Parathyroid adenoma (tissue), 2 donors: ENCODE results near the gene TOP1.

ENCODE experiments used
- H2AFZ ChIP-seq: fragments of 300-600 bp; sonication (generic); one replicate; pipeline ENCODE4 v1.7.0; 2017; ENCODE audit warnings: antibody characterized with exemption, mild to moderate bottlenecking
- H3K27ac ChIP-seq: fragments of 300-600 bp; sonication (generic); one replicate; pipeline ENCODE4 v1.7.0; 2017
- H3K27me3 ChIP-seq: fragments of 300-600 bp; sonication (generic); one replicate; pipeline ENCODE4 v1.7.0; 2017; ENCODE audit warnings: low read length; ENCODE audit not compliant: control insufficient read depth, insufficient read depth
- H3K36me3 ChIP-seq: fragments of 300-600 bp; sonication (generic); one replicate; pipeline ENCODE4 v1.7.0; 2017; ENCODE audit warnings: low read length; ENCODE audit not compliant: control insufficient read depth, insufficient read depth
- H3K4me1 ChIP-seq: fragments of 300-600 bp; sonication (generic); one replicate; pipeline ENCODE4 v1.7.0; 2017; ENCODE audit warnings: control low read depth
- H3K4me2 ChIP-seq: fragments of 300-600 bp; sonication (generic); one replicate; pipeline ENCODE4 v1.7.0; 2017; ENCODE audit warnings: low read length
- H3K4me3 ChIP-seq: fragments of 300-600 bp; sonication (generic); one replicate; pipeline ENCODE4 v1.7.0; 2017; ENCODE audit warnings: low read depth, low read length
- H3K79me2 ChIP-seq: fragments of 300-600 bp; sonication (generic); one replicate; pipeline ENCODE4 v1.7.0; 2017; ENCODE audit warnings: control low read depth
- H3K9ac ChIP-seq: fragments of 300-600 bp; sonication (generic); one replicate; pipeline ENCODE4 v1.7.0; 2017; ENCODE audit warnings: mild to moderate bottlenecking
- H3K9me3 ChIP-seq: fragments of 300-600 bp; sonication (generic); one replicate; pipeline ENCODE4 v1.7.0; 2017; ENCODE audit warnings: low read length; ENCODE audit not compliant: control insufficient read depth
- CTCF ChIP-seq: fragments of 300-600 bp; sonication (generic); IDR thresholded peaks from one replicate; pipeline ENCODE4 v1.7.0; 2017; ENCODE audit warnings: antibody characterized with exemption, mild to moderate bottlenecking
- donor health status: primary hyperparathyroidism.

TOP1 gene

DNA sequence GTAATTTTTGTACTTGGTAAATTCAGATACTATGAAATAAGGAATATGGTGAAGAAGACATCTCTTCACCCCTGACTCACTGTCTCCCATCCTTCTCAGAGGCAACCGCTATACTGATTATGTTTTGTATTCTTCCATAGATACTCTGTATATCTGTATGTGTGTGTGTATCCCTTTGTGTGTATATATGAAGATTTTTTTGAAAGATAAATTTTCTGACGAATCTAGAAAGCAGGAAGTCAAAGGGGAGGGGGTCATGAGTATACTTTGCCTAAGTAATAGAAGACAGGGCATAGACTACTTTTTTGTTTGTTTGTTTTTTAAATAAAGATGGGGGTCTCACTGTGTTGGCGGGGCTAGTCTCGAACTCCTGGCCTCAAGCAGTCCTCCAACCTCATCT, 48.2 kb downstream of the TOP1 start:
- Histone ChIP-seq H3K27me3 (no peaks in the 10 kb centered on the region), H3K4me2 (no peak overlapping the region), H3K9ac (no peak overlapping the region), H3K36me3 (no peaks in the 10 kb centered on the region), H3K4me1 (peaks cover 8% of the 10 kb centered on the region), H3K27ac (no peak overlapping the region), H2AFZ (no peak overlapping the region), H3K9me3 (no peaks in the 10 kb centered on the region), H3K79me2 (peaks cover 2% of the 10 kb centered on the region), H3K4me3 (no peak overlapping the region)
- TF ChIP-seq CTCF, result no peak

DNA sequence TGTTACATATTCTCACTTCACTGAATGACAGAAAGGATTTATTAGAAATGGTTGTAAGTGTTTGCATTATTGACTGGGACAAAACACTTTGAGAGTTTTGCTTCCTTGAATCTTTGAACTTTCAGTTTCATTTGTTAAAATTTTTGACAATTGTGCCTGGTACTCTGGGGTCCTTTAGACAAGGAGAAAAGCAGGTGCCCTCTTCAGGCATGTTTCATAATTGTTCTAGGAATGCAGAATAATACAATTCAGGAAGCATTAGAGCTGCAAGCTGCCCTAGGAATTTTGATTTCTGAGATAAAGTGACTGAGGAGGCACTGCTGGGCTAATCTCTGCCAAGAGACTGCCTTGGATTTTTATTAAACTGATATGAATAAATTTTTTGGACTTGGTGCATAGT, 49.7 kb downstream of the TOP1 start:
- Histone ChIP-seq H3K27me3 (no peaks in the 10 kb centered on the region), H3K4me3 (peak overlapping the region; percentile 4), H3K9me3 (no peaks in the 10 kb centered on the region), H3K79me2 (peaks cover 2% of the 10 kb centered on the region), H3K4me2 (no peak overlapping the region), H2AFZ (no peak overlapping the region), H3K27ac (no peak overlapping the region), H3K36me3 (no peaks in the 10 kb centered on the region), H3K4me1 (peaks cover 6% of the 10 kb centered on the region), H3K9ac (no peak overlapping the region)
- TF ChIP-seq CTCF, result peak; percentile 69

GRCh38 chr20:41079066-41079465, 50.4 kb downstream of the TOP1 start:
- peaks cover 6% of the 10 kb centered on the region for H3K4me1 ChIP-seq
- no peaks in the 10 kb centered on the region for H3K9me3 ChIP-seq

DNA sequence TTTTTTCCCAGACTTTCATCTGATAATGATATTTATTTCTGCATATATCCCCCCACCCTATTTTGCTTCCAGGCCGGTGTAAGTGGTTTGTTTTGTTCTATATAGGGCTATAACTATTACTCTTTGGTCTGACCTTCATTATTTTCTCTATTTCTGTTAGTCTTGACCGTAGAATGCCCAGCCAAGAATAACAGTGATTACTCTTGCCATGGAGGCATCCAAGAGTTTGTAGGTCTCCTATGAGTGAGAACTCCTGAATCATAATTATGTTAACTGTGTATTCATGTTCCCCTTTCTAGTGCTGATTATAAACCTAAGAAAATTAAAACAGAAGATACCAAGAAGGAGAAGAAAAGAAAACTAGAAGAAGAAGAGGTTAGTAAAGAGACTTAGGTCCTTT, 52.2 kb downstream of the TOP1 start:
- Histone ChIP-seq H3K9me3 (no peaks in the 10 kb centered on the region), H3K27me3 (no peaks in the 10 kb centered on the region), H3K4me1 (peaks cover 6% of the 10 kb centered on the region), H3K9ac (no peak overlapping the region), H3K4me3 (no peak overlapping the region), H3K4me2 (no peak overlapping the region), H3K36me3 (no peaks in the 10 kb centered on the region), H2AFZ (no peak overlapping the region), H3K79me2 (peaks cover 2% of the 10 kb centered on the region), H3K27ac (no peak overlapping the region)
- no peak for TF ChIP-seq CTCF

More at GRCh38 chr20:41079066-41079465, 50.4 kb downstream of the TOP1 start:
- Histone ChIP-seq H3K36me3 (no peaks in the 10 kb centered on the region), H2AFZ (no peak overlapping the region), H3K9ac (no peak overlapping the region), H3K4me3 (no peak overlapping the region), H3K27me3 (no peaks in the 10 kb centered on the region), H3K79me2 (peaks cover 2% of the 10 kb centered on the region), H3K27ac (no peak overlapping the region), H3K4me2 (no peak overlapping the region)
- no peak for TF ChIP-seq CTCF

DNA sequence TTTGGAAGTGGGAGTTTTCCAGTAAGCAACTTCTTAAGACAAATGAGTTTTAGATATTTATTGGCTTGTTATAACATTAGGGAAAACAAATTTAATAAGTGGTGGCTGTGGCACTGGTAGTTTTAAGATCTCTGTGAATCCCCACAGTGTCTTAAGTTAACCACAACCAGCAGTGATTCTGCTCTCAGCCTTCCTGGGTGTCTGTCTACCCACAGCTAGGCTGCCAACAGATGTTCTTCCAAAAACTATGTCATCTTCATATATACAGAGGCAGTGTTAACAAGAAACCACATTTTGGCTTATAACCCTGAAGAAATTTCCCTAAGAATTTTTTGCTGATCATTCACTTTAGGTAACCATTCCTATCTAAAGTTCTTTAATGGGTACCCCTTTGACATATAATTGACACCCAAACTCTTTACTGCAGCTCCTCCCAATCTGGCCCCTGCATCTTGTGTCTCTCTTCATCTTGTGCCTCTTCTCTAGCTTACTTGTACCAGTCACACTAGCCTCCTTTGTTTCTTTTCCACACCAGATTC, 52.7 kb downstream of the TOP1 start:
- Histone ChIP-seq H3K4me1 (peaks cover 7% of the 10 kb centered on the region), H3K9ac (no peak overlapping the region), H3K9me3 (no peaks in the 10 kb centered on the region), H3K4me2 (no peak overlapping the region), H3K27ac (no peak overlapping the region), H3K79me2 (peaks cover 2% of the 10 kb centered on the region), H2AFZ (no peak overlapping the region), H3K27me3 (no peaks in the 10 kb centered on the region), H3K4me3 (no peak overlapping the region), H3K36me3 (no peaks in the 10 kb centered on the region)
- TF ChIP-seq CTCF, result no peak
